KOPT-K1 (cell line): Measurements from ENCODE around the gene WDR62.
A peak's percentile ranks its signal among the peaks of the same experiment; 100 is the strongest.

Source experiments
- H3K27ac ChIP-seq: fragments of 200-600 bp; sonication (generic); 2 replicates; pipeline ENCODE4 v1.5.1; 2016; ENCODE audit warnings: antibody characterized with exemption, mild to moderate bottlenecking, low read depth, low read length; ENCODE audit not compliant: poor library complexity, severe bottlenecking
- H3K36me3 ChIP-seq: fragments of 200-600 bp; sonication (generic); 2 replicates; pipeline ENCODE4 v1.5.1; 2017; ENCODE audit warnings: antibody characterized with exemption, mild to moderate bottlenecking, low read length, moderate library complexity; ENCODE audit not compliant: insufficient read depth
- H3K9me3 ChIP-seq: fragments of 200-600 bp; sonication (generic); 2 replicates; pipeline ENCODE4 v1.5.1; 2017; ENCODE audit warnings: antibody characterized with exemption, low read length, mild to moderate bottlenecking; ENCODE audit not compliant: insufficient read depth, poor library complexity, severe bottlenecking

Gene WDR62

GRCh38 chr19:36054733-36055686, at the start of gene WDR62:
TSS of gene WDR62 (plus strand) at chr19:36054897. CDS start at chr19:36054972, 75 bp downstream.
- Histone ChIP-seq H3K27ac (peak within 1 kb of the TSS; percentile 96), H3K9me3 (no peaks in the 10 kb centered on the region), H3K36me3 (peaks cover 44% of the 10 kb centered on the region)

- Histone ChIP-seq H3K27ac (no peak overlapping the region), H3K9me3 (no peaks in the 10 kb centered on the region), H3K36me3 (peaks cover 11% of the 10 kb centered on the region)
These were observed 47.7 kb upstream of the WDR62 start for GRCh38 chr19:36006955-36007354.

- Histone ChIP-seq H3K9me3 (no peaks in the 10 kb centered on the region), H3K36me3 (peaks cover 2% of the 10 kb centered on the region), H3K27ac (no peak within 1 kb of the TSS)
These were observed 46.2 kb upstream of the WDR62 start, which contains the start of gene SYNE4 for GRCh38 chr19:36008336-36008978. TSS of gene SYNE4 (minus strand) at chr19:36008813. CDS start at chr19:36008681, 132 bp downstream.

- Histone ChIP-seq H3K9me3 (no peaks in the 10 kb centered on the region), H3K27ac (no peak overlapping the region), H3K36me3 (no peaks in the 10 kb centered on the region; the same call in none of the 2 replicates)
These were observed 45.5 kb upstream of the WDR62 start for GRCh38 chr19:36009220-36009619.

- H3K27ac ChIP-seq = no peak overlapping the region
- H3K36me3 ChIP-seq = no peaks in the 10 kb centered on the region; the same call in none of the 2 replicates
- no peaks in the 10 kb centered on the region for H3K9me3 ChIP-seq
These were observed 44.9 kb upstream of the WDR62 start for GRCh38 chr19:36009633-36010379.

- H3K9me3 ChIP-seq = no peaks in the 10 kb centered on the region
- no peaks in the 10 kb centered on the region; the same call in none of the 2 replicates for H3K36me3 ChIP-seq
- H3K27ac ChIP-seq = no peak overlapping the region
These were observed 44.3 kb upstream of the WDR62 start for GRCh38 chr19:36010402-36010801.

GRCh38 chr19:36013280-36014011, 41.3 kb upstream of the WDR62 start:
- H3K9me3 ChIP-seq = no peaks in the 10 kb centered on the region
- peaks cover 20% of the 10 kb centered on the region; the same call in 1 of the 2 replicates for H3K36me3 ChIP-seq
- H3K27ac ChIP-seq = peak overlapping the region; percentile 75

GRCh38 chr19:36014012-36014924, 40.4 kb upstream of the WDR62 start, which contains the start of gene ALKBH6:
TSS of gene ALKBH6 (minus strand) at chr19:36014213. CDS start at chr19:36013397, 816 bp downstream.
- H3K36me3 ChIP-seq = peaks cover 28% of the 10 kb centered on the region; the same call in 1 of the 2 replicates
- H3K9me3 ChIP-seq = no peaks in the 10 kb centered on the region
- H3K27ac ChIP-seq = peak within 1 kb of the TSS; percentile 75

GRCh38 chr19:36019061-36019670, 35.5 kb upstream of the WDR62 start:
- Histone ChIP-seq H3K27ac (no peak overlapping the region), H3K9me3 (no peaks in the 10 kb centered on the region), H3K36me3 (peaks cover 66% of the 10 kb centered on the region)

- H3K9me3 ChIP-seq = no peaks in the 10 kb centered on the region
- no peak overlapping the region for H3K27ac ChIP-seq
- H3K36me3 ChIP-seq = peaks cover 74% of the 10 kb centered on the region
These were observed 31.3 kb upstream of the WDR62 start for GRCh38 chr19:36023432-36023831.

- no peaks in the 10 kb centered on the region for H3K9me3 ChIP-seq
- H3K36me3 ChIP-seq = peaks cover 70% of the 10 kb centered on the region
- no peak overlapping the region for H3K27ac ChIP-seq
These were observed 29.2 kb upstream of the WDR62 start for GRCh38 chr19:36025541-36025940.

GRCh38 chr19:36026091-36026876, 28.4 kb upstream of the WDR62 start:
- H3K9me3 ChIP-seq = no peaks in the 10 kb centered on the region
- H3K36me3 ChIP-seq = peaks cover 63% of the 10 kb centered on the region
- no peak overlapping the region for H3K27ac ChIP-seq
